Muscle layer of duodenum (tissue), 2 donors: Measurements from ENCODE around the gene PSMD7.
A peak's percentile ranks its signal among the peaks of the same experiment; 100 is the strongest.

Experiments
- H3K27ac ChIP-seq: one replicate; pipeline ENCODE4 v1.7.0; 2013; ENCODE audit warnings: mild to moderate bottlenecking, low read length
- H3K27me3 ChIP-seq: one replicate; pipeline ENCODE4 v1.7.0; 2013; ENCODE audit warnings: low read depth, mild to moderate bottlenecking, control low read depth, low read length
- H3K36me3 ChIP-seq, 2 donors: one replicate each; pipeline ENCODE4 v1.7.0; 2013; ENCODE audit warnings: low read length in 2 of 2, control low read depth in 1 of 2, mild to moderate bottlenecking in 1 of 2; ENCODE audit not compliant: insufficient read depth in 2 of 2, control insufficient read depth in 1 of 2
- H3K4me1 ChIP-seq, 2 donors: one replicate each; pipeline ENCODE4 v1.7.0; 2013; ENCODE audit warnings: low read length in 2 of 2, mild to moderate bottlenecking in 2 of 2, control low read depth in 1 of 2, moderate library complexity in 1 of 2; ENCODE audit not compliant: insufficient read depth in 2 of 2, control insufficient read depth in 1 of 2
- H3K4me3 ChIP-seq, 2 donors: one replicate each; pipeline ENCODE4 v1.7.0; 2013; ENCODE audit warnings: low read length in 2 of 2, low read depth in 1 of 2, mild to moderate bottlenecking in 1 of 2
- H3K9me3 ChIP-seq, 2 donors: one replicate each; pipeline ENCODE4 v1.7.0; 2013; ENCODE audit warnings: low read length in 2 of 2, control low read depth in 1 of 2, mild to moderate bottlenecking in 1 of 2; ENCODE audit not compliant: control insufficient read depth in 1 of 2
- donor health status: healthy.

Gene PSMD7

DNA sequence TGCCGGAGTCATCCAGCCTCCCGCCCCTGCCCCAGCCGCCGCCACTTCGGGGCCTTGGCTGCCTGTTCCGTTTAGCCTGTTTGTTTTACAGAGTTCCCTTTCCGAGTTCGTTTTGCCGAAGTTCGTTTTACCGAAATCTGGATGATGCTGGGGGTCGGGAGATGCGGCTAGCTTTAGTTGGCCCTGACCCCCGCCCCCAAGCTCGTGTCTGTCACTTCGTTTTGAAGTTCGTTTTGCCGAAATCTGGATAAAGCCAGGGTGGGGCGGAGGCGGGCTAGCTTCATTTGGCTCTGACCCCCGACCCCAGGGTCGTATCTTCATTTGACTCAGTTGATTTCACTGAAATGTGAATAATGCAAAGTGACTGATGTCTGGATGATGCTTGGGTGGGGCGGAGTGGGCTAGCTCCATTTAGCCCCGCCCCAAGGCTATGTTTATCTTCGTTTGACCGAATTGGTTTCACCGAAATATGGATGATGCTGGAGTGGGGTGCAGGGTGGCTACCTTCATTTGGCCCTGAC is 591 bp downstream of the PSMD7 start:
- Histone ChIP-seq H3K9me3 (no peaks in the 10 kb centered on the region), H3K27ac (peak overlapping the region; percentile 94), H3K4me3 (peak overlapping the region; percentile 73 to 97), H3K36me3 (peaks cover 24 to 32% of the 10 kb centered on the region in 2 donors), H3K27me3 (no peaks in the 10 kb centered on the region), H3K4me1 (peaks cover 11 to 31% of the 10 kb centered on the region in 2 donors)

DNA sequence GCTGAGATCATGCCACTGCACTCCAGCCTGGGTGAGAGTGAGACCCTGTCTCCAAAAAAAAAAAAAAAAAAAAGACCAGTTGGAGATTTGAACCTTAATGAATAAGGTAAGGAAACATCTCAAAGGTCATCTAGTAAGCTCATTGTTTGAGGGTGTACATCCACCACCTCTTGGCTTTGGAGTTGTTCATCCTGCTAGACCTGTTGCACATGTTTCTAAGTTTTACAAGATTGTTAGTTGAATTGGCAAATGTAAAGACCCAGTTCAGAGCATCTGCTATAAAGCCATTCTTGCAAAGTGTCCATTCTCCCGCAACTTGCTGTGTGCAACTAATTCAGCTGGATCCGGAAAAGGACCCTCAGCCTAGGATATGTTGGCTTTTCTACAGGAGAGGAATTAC is 1.5 kb downstream of the PSMD7 start:
- Histone ChIP-seq H3K9me3 (no peaks in the 10 kb centered on the region), H3K27me3 (no peaks in the 10 kb centered on the region), H3K4me1 (peaks cover 11 to 31% of the 10 kb centered on the region in 2 donors), H3K4me3 (peak overlapping the region; percentile 73 to 97), H3K36me3 (peaks cover 33 to 41% of the 10 kb centered on the region in 2 donors), H3K27ac (no peak overlapping the region)

GRCh38 chr16:74302341-74302740 is 5.7 kb downstream of the PSMD7 start:
- peaks cover 67 to 79% of the 10 kb centered on the region in 2 donors for H3K36me3 ChIP-seq
- no peaks in the 10 kb centered on the region for H3K27me3 ChIP-seq
- no peak overlapping the region for H3K27ac ChIP-seq
- H3K4me3 ChIP-seq: no peak overlapping the region
- peaks cover 7 to 20% of the 10 kb centered on the region in 2 donors for H3K4me1 ChIP-seq
- no peaks in the 10 kb centered on the region for H3K9me3 ChIP-seq

GRCh38 chr16:74304164-74304834 is 7.7 kb downstream of the PSMD7 start:
- Histone ChIP-seq H3K4me1 (peaks cover 0 to 3% of the 10 kb centered on the region in 2 donors), H3K27ac (no peak overlapping the region), H3K4me3 (no peak overlapping the region), H3K36me3 (peaks cover 67 to 84% of the 10 kb centered on the region in 2 donors), H3K27me3 (no peaks in the 10 kb centered on the region), H3K9me3 (no peaks in the 10 kb centered on the region)

DNA sequence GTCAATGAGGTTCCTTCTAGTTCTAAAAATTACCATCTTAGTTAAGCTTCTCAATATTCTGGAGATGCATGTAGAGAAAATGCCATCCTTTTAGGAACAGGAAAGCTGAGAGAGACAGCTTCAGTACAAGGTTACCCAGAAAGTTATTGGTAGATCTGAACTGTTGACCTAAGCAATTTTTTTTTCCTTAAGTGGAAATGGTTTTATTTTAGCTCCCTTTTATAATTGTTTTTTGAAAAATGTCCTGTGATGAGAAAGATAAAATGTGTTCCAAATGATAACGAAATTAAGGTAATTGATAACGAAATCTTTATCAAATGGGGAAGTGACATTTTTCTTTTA is 8.2 kb downstream of the PSMD7 start:
- peaks cover 67 to 81% of the 10 kb centered on the region in 2 donors for H3K36me3 ChIP-seq

DNA sequence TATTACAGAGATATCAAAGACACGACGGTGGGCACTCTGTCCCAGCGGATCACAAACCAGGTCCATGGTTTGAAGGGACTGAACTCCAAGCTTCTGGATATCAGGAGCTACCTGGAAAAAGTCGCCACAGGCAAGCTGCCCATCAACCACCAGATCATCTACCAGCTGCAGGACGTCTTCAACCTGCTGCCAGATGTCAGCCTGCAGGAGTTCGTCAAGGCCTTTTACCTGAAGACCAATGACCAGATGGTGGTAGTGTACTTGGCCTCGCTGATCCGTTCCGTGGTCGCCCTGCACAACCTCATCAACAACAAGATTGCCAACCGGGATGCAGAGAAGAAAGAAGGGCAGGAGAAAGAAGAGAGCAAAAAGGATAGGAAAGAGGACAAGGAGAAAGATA is 8.7 kb downstream of the PSMD7 start:
- no peak overlapping the region for H3K4me3 ChIP-seq
- H3K27ac ChIP-seq: no peak overlapping the region
- H3K4me1 ChIP-seq: no peaks in the 10 kb centered on the region
- H3K27me3 ChIP-seq: no peaks in the 10 kb centered on the region
- H3K36me3 ChIP-seq: peaks cover 62 to 76% of the 10 kb centered on the region in 2 donors
- no peaks in the 10 kb centered on the region for H3K9me3 ChIP-seq

More for the DNA sequence above, 8.2 kb downstream of the PSMD7 start:
- Histone ChIP-seq H3K27me3 (no peaks in the 10 kb centered on the region), H3K9me3 (no peaks in the 10 kb centered on the region), H3K4me1 (no peaks in the 10 kb centered on the region), H3K4me3 (no peak overlapping the region), H3K27ac (no peak overlapping the region)

DNA sequence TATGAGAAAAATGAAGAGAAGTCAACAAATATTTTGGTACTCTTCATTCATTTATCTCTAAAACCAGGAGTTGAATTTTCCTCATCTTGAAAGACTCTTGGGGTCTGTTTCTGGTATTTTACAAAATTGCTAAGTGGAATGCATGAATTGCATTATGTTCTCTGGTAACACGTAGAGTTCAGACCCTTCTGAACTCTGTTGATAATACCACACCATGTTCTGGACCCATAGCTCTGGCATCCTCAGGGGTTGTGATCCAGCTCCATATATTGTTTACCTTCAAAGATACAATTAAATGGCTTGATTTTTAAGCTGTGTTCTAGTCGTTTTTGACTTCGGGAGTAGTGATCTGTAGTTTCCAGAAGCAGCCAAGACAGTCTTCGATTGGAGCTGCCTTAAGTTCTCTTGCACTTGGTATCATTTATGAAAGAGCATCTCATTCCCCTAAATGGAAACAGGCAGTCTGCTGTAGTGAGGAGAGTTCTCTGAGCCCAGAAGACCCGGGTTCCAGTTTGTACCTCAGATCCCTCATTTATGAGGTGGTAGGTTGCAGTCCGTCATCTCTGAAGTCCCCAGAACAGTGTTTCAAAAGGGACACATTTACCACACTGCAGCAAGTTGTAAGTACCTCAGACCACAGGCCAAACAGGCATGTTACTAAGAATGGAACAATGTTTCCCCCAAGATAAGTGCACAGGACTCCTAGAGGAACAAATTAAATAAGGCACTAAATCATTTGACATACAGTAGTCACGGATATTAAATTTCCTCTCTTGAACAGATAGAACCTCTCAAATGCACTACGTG is 9.6 kb downstream of the PSMD7 start:
- Histone ChIP-seq H3K9me3 (no peaks in the 10 kb centered on the region), H3K36me3 (peaks cover 53 to 67% of the 10 kb centered on the region in 2 donors), H3K4me3 (no peak overlapping the region), H3K27me3 (no peaks in the 10 kb centered on the region), H3K4me1 (no peaks in the 10 kb centered on the region), H3K27ac (no peak overlapping the region)

DNA sequence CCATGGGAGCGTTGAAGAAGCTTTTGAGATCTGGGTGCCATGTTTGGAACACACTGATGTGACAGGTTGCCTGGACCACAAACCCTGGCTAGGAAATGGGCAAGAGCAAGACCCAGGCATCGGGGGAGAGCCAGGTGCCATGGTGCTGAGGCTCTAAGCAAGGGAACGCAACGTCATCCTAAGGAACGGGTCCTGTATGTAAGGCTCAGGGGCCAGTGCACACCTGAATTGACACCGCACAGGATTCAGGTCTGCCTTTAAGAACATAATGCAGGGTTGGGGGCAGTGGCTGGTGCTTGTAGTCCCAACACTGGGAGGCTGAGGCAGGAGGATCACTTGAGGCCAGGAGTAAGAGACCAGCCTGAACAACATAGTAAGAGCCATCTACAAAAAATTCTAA is 10.8 kb downstream of the PSMD7 start:
- Histone ChIP-seq H3K27me3 (no peaks in the 10 kb centered on the region), H3K9me3 (no peaks in the 10 kb centered on the region), H3K4me1 (no peaks in the 10 kb centered on the region), H3K27ac (no peak overlapping the region), H3K4me3 (no peak overlapping the region), H3K36me3 (peaks cover 41 to 55% of the 10 kb centered on the region in 2 donors)

DNA sequence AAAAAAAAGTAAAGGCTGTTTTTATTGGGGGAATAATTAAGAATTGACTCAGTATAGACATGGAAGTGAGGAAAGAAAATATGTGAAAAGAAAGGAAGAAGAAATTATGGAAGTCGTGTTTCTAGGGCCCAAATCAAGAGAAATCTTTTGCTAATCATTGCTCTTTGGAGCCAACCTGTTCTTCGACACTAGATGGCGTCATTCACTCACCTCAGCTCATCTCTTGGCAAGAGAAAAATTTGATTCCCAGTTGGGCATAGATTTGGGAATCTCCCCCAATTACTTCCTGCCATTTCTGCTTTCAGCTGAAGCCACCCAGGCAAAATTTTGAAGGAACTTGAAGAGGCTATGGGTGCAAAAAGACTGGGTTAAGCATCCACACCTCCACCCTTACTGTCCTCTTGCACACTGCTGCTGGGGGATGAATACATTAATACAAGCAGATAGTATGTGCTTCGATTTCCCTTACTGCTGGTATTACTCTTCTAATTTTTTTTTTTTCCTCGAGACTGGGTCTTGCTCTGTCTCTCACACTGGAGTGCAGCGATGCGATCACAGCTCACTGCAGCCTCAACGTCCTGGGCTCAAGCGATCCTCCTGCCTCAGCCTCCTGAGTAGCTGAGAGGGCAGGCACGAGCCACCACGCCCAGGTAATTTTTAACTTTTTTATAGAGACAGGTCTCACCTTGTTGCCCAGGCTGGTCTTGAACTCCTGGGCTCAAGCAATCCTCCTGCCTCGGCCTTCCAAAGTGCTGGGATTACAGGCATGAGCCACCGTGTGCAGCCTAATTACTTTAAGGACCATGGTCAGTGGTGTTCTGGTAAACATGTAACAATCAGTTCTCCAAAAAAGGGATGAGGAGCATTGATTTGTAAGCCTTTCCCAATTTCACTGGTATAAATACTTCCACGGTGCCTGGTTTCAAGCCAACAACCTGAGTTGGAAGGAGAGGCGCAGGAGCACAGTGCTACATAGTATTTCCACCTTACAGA is 13.5 kb downstream of the PSMD7 start:
- H3K4me1 ChIP-seq: no peaks in the 10 kb centered on the region
- no peaks in the 10 kb centered on the region for H3K9me3 ChIP-seq
- no peaks in the 10 kb centered on the region for H3K27me3 ChIP-seq
- H3K27ac ChIP-seq: no peak overlapping the region
- no peak overlapping the region for H3K4me3 ChIP-seq
- peaks cover 16 to 29% of the 10 kb centered on the region in 2 donors for H3K36me3 ChIP-seq

DNA sequence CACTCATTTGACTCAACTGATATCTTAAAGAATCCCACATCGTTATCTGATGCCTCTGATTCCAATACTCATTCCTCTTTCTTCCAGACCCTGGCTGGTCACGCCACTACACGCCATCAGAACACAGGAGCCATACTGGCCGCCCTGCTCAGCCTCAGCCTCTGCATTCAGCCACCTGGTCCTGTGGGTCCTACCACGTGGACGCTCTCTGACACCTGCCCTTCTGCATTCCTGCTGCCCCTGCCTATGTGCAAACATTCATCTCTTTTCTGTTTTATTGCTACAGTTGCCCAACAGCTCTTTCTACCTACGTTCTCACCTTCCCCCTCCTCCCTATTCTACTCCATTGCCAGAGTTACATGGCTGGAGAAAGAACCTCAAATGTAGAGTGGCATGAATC is 18.4 kb downstream of the PSMD7 start:
- H3K27me3 ChIP-seq: no peaks in the 10 kb centered on the region
- H3K27ac ChIP-seq: no peak overlapping the region
- no peaks in the 10 kb centered on the region for H3K4me1 ChIP-seq
- H3K9me3 ChIP-seq: no peaks in the 10 kb centered on the region
- no peak overlapping the region for H3K4me3 ChIP-seq
- no peaks in the 10 kb centered on the region for H3K36me3 ChIP-seq

- Histone ChIP-seq H3K4me3 (no peak overlapping the region), H3K27ac (no peak overlapping the region), H3K36me3 (peaks cover 3% of the 10 kb centered on the region in 2 donors)
These were observed 24.1 kb downstream of the PSMD7 start for GRCh38 chr16:74320707-74321106.

More at GRCh38 chr16:74320707-74321106, 24.1 kb downstream of the PSMD7 start:
- Histone ChIP-seq H3K27me3 (no peaks in the 10 kb centered on the region), H3K9me3 (no peaks in the 10 kb centered on the region), H3K4me1 (peaks cover 0 to 6% of the 10 kb centered on the region in 2 donors)
